Sigmoid colon (tissue), 7 donors: ENCODE results near the gene ATP5PO. TPM values are rescaled to one million over a fixed set of nuclear protein-coding genes. Genes with fewer than 3 reads are reported as not detected.

Source experiments
- DNase-seq: peaks from one replicate; pipeline ENCODE4 v3.0.0-alpha.2; 2019
- H3K27ac ChIP-seq, 4 donors: fragments of 200-600 bp; sonication (generic); one replicate each; pipeline ENCODE4 v1.5.1; 2016 to 2019; ENCODE audit warnings: mild to moderate bottlenecking in 1 of 4
- H3K27me3 ChIP-seq, 3 donors: fragments of 200-600 bp; sonication (generic); one replicate each; pipeline ENCODE4 v1.5.1; 2019; ENCODE audit warnings: mild to moderate bottlenecking in 1 of 3
- H3K36me3 ChIP-seq, 4 donors: fragments of 200-600 bp; sonication (generic); one replicate each; pipeline ENCODE4 v1.5.1; 2016 to 2019
- H3K4me1 ChIP-seq, 4 donors: fragments of 200-600 bp; sonication (generic); one replicate each; pipeline ENCODE4 v1.5.1; 2017 to 2019
- H3K4me3 ChIP-seq, 4 donors: fragments of 200-600 bp; sonication (generic); one replicate each; pipeline ENCODE4 v1.5.1; 2017 to 2019; ENCODE audit warnings: mild to moderate bottlenecking in 2 of 4, moderate library complexity in 1 of 4
- H3K9me3 ChIP-seq, 4 donors: fragments of 200-600 bp in 3 of 4; sonication (generic) in 3 of 4; one replicate each; pipeline versions ENCODE4 v1.5.1 to v1.6.1; 2013 to 2019
- CTCF ChIP-seq, 4 experiments: fragments of 450-650 bp in 3 of 4; fragments of 200-600 bp in 1 of 4; IDR thresholded peaks; one replicate each; pipeline ENCODE4 v1.5.1; 2016 to 2019; ENCODE audit warnings: antibody characterized with exemption in 4 of 4, mild to moderate bottlenecking in 3 of 4, moderate library complexity in 2 of 4
- EP300 ChIP-seq, 4 donors: sonication (generic); formaldehyde crosslinking; IDR thresholded peaks; one replicate each; pipeline ENCODE4 v1.6.1; 2017; ENCODE audit warnings: antibody characterized with exemption in 4 of 4
- POLR2A ChIP-seq, 2 donors: fragments of 450-650 bp; IDR thresholded peaks; one replicate each; pipeline ENCODE4 v1.6.1; 2016; ENCODE audit warnings: antibody characterized with exemption in 2 of 2, mild to moderate bottlenecking in 2 of 2, moderate library complexity in 2 of 2
- POLR2AphosphoS5 ChIP-seq, 4 donors: sonication (generic); formaldehyde crosslinking; IDR thresholded peaks; one replicate each; pipeline ENCODE4 v1.6.1; 2017; ENCODE audit warnings: antibody characterized with exemption in 4 of 4
- WGBS, 2 donors: extraction: QIAGEN DNeasy Blood & Tissue Kit; methylation state at CpG; one replicate each; pipeline ENCODE4 v1.1.7; 2013; 5-methylcytosine and 5-hydroxymethylcytosine counted together
- intact Hi-C: fragments of 100-400 bp; cut with DNase I; formaldehyde crosslinking; loops from one replicate; pipeline ENCODE4 v1.15.1; 2023
- polyA plus RNA-seq, 3 donors: library from polyadenylated mRNA; stranded (reverse); fragments of 200-250 nt; gene quantifications; one replicate each; pipeline ENCODE4 v1.2.3, GENCODE V29; 2013
- total RNA-seq, 4 donors: library from RNA; depleted of rRNA; stranded (reverse); fragments of >200 nt; gene quantifications; one replicate each; pipeline ENCODE4 v1.1.0, GENCODE V29; 2016
- donor health status: healthy with polysubstance abuse.
- donor health status: Bipolar disorder and iron deficiency.
- donor health status: healthy.

ATP5PO gene
- total and polyA plus RNA-seq, 7 donors, result 277 to 742 (median 414) TPM

GRCh38 chr21:33884376-33885171, 31.0 kb downstream of the ATP5PO start:
- Histone ChIP-seq H3K36me3 (no peaks in the 10 kb centered on the region), H3K4me1 (peaks cover 0 to 5% (median 0%) of the 10 kb centered on the region in 4 donors), H3K4me3 (peak overlapping the region in 1 of 4 donors; percentile 11), H3K27me3 (no peaks in the 10 kb centered on the region), H3K27ac (no peak overlapping the region), H3K9me3 (no peaks in the 10 kb centered on the region)
- intact Hi-C loops, result no loop called here
- DNase-seq, result peak; percentile 34
- no peak for TF ChIP-seq EP300 (IDR thresholded peaks at IDR 0.05)
- no peak for TF ChIP-seq POLR2A (IDR thresholded peaks at IDR 0.05)
- TF ChIP-seq CTCF (IDR thresholded peaks at IDR 0.05), result no peak
- TF ChIP-seq POLR2AphosphoS5 (IDR thresholded peaks at IDR 0.05), result no peak
- 85 to 91% methylated on average over 20 of the region's 20 CpGs for WGBS, 2 donors

GRCh38 chr21:33883118-33883517, 32.5 kb downstream of the ATP5PO start:
- Histone ChIP-seq H3K36me3 (no peaks in the 10 kb centered on the region), H3K9me3 (no peaks in the 10 kb centered on the region), H3K4me3 (no peak overlapping the region), H3K27me3 (no peaks in the 10 kb centered on the region), H3K27ac (no peak overlapping the region), H3K4me1 (peaks cover 0 to 5% (median 0%) of the 10 kb centered on the region in 4 donors)
- DNase-seq, result no peak
- intact Hi-C loops, result no loop called here
- WGBS, 2 donors, result 84 to 89% methylated on average over 12 of the region's 12 CpGs
- TF ChIP-seq POLR2A (IDR thresholded peaks at IDR 0.05) (no peak), POLR2AphosphoS5 (IDR thresholded peaks at IDR 0.05) (no peak), EP300 (IDR thresholded peaks at IDR 0.05) (no peak), CTCF (IDR thresholded peaks at IDR 0.05) (no peak)

- no peak for TF ChIP-seq EP300 (IDR thresholded peaks at IDR 0.05)
- TF ChIP-seq CTCF (IDR thresholded peaks at IDR 0.05), result no peak
- TF ChIP-seq POLR2AphosphoS5 (IDR thresholded peaks at IDR 0.05), result no peak
- TF ChIP-seq POLR2A (IDR thresholded peaks at IDR 0.05), result no peak
- intact Hi-C loops, result no loop called here
- Histone ChIP-seq H3K27ac (no peak overlapping the region), H3K4me1 (peaks cover 0 to 5% (median 0%) of the 10 kb centered on the region in 4 donors), H3K4me3 (no peak overlapping the region), H3K36me3 (no peaks in the 10 kb centered on the region), H3K9me3 (no peaks in the 10 kb centered on the region), H3K27me3 (no peaks in the 10 kb centered on the region)
- peak; percentile 17 for DNase-seq
- WGBS, 2 donors, result 74 to 93% methylated on average over 9 of the region's 9 CpGs
Measured at GRCh38 chr21:33881689-33882440, 33.7 kb downstream of the ATP5PO start.

GRCh38 chr21:33880626-33881025, 35.0 kb downstream of the ATP5PO start:
- WGBS, 2 donors, result 89 to 93% methylated on average over 13 of the region's 13 CpGs
- Histone ChIP-seq H3K36me3 (no peaks in the 10 kb centered on the region), H3K4me1 (peaks cover 0 to 5% (median 0%) of the 10 kb centered on the region in 4 donors), H3K27me3 (no peaks in the 10 kb centered on the region), H3K27ac (no peak overlapping the region), H3K9me3 (no peaks in the 10 kb centered on the region), H3K4me3 (no peak overlapping the region)
- intact Hi-C loops, result no loop called here
- peak; percentile 49 for DNase-seq
- TF ChIP-seq POLR2AphosphoS5 (IDR thresholded peaks at IDR 0.05) (no peak), POLR2A (IDR thresholded peaks at IDR 0.05) (no peak), CTCF (IDR thresholded peaks at IDR 0.05) (no peak), EP300 (IDR thresholded peaks at IDR 0.05) (no peak)
